Measurements from ENCODE around the gene ZNF33A. TPM values are rescaled to one million over a fixed set of nuclear protein-coding genes. Genes with fewer than 3 reads are reported as not detected.
A peak's percentile ranks its signal among the peaks of the same experiment; 100 is the strongest.

ZNF33A gene
- total and polyA plus RNA-seq, 4 donors: 6.7 to 25.7 (median 13.1) TPM

DNA sequence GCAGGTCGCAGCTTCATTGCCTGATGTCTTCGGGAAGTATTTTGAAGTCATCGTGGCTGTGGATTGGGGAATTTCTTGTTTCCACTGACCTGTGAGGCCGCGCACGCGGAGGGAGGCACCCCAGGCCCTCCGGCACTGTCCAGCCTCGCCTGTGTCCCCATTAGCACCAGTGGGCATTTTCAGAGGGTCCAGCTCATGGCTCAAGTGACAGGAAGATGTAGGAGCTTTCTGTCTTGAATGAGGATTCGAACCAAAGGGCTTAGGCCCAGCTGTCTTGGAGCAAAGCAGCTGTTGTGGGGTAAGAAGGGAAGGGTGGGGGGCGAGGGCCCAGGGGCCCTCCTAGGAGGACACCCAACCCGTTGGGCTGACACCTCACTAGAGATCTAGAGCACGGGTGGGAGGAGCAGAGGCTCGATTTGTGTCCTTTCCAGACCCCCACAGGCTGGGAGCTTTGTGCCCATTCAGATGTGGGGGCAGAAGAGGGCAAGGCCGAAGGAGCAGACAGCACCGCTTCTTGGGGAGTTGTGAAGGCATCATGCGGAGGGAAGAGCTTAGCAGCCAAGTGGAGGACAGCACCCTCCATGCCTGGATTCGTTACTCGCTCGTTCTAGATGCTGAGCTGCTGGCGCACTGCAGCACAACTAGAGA, 84.6 kb downstream of the ZNF33A start:
- Histone ChIP-seq H3K27ac (ENCODE audit: low read depth in 1 of 2, low read length in 2 of 2) (peak overlapping the region; percentile 86 to 94), H3K9me3 (ENCODE audit: control insufficient read depth in 4 of 4, low read length in 3 of 4) (no peaks in the 10 kb centered on the region)

DNA sequence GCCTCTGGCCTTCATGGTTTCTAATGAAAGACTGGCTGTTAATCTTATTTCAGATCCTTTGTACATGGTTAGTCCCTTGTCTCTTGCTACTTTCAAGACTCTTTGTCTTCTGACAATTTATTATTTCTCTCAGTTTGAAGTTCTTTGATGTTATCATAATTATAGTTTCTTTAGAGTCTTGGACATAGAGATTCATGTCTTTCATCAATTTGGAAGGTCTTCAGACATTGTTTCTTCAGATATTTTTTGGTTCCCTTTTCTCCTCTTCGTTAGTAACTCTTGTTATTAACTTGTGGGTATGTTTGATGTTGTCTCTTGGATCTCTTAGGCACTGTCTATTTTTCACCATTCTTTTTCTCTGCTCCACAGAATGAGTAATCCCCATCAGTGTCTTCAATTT, 92.4 kb downstream of the ZNF33A start:
- H3K9ac ChIP-seq (ENCODE audit: low read depth in 1 of 2, low read length in 2 of 2): no peak overlapping the region
- H3K4me1 ChIP-seq (ENCODE audit: control insufficient read depth in 4 of 4, insufficient read depth in 4 of 4, low read length in 3 of 4): no peaks in the 10 kb centered on the region
- peak overlapping the region in 2 of 3 donors; percentile 14 to 35 for H3K4me3 ChIP-seq (ENCODE audit: low read depth in 1 of 3, low read length in 3 of 3)
- no peak for DNase-seq (ENCODE audit: low spot score)
- no peaks in the 10 kb centered on the region for H3K27me3 ChIP-seq (ENCODE audit: control insufficient read depth in 4 of 4, insufficient read depth in 4 of 4, low read length in 3 of 4)
- 95% methylated on average over 1 of the region's 1 CpG for WGBS
- no peak overlapping the region for H3K27ac ChIP-seq (ENCODE audit: low read depth in 1 of 2, low read length in 2 of 2)
- peaks cover 9 to 60% (median 51%) of the 10 kb centered on the region in 4 donors for H3K36me3 ChIP-seq (ENCODE audit: control insufficient read depth in 4 of 4, insufficient read depth in 3 of 4, low read depth in 1 of 4, low read length in 3 of 4)
- TF ChIP-seq SP1 (IDR thresholded peaks at IDR 0.05) (no peak), EGR1 (IDR thresholded peaks at IDR 0.05; ENCODE audit: low read depth in 2 of 2) (no peak), NR2F2 (IDR thresholded peaks at IDR 0.05) (no peak)
- H3K9me3 ChIP-seq (ENCODE audit: control insufficient read depth in 4 of 4, low read length in 3 of 4): peaks cover 13 to 44% (median 15%) of the 10 kb centered on the region in 4 donors

More for the DNA sequence above, 84.6 kb downstream of the ZNF33A start:
- Histone ChIP-seq H3K4me3 (ENCODE audit: low read depth in 1 of 3, low read length in 3 of 3) (peak overlapping the region; percentile 76 to 96 (median 90)), H3K36me3 (ENCODE audit: control insufficient read depth in 4 of 4, insufficient read depth in 3 of 4, low read depth in 1 of 4, low read length in 3 of 4) (peaks cover 6 to 26% (median 19%) of the 10 kb centered on the region in 4 donors), H3K27me3 (ENCODE audit: control insufficient read depth in 4 of 4, insufficient read depth in 4 of 4, low read length in 3 of 4) (no peaks in the 10 kb centered on the region), H3K9ac (ENCODE audit: low read depth in 1 of 2, low read length in 2 of 2) (peak overlapping the region; percentile 73 to 95), H3K4me1 (ENCODE audit: control insufficient read depth in 4 of 4, insufficient read depth in 4 of 4, low read length in 3 of 4) (peaks cover 0 to 12% (median 8%) of the 10 kb centered on the region in 4 donors)
- TF ChIP-seq FOXA1 (IDR thresholded peaks at IDR 0.05) (no peak), TAF1 (conservative IDR thresholded peaks at IDR 0.05) (no peak)
- DNase-seq (ENCODE audit: low spot score): no peak
- 61% methylated on average over 21 of the region's 21 CpGs for WGBS

DNA sequence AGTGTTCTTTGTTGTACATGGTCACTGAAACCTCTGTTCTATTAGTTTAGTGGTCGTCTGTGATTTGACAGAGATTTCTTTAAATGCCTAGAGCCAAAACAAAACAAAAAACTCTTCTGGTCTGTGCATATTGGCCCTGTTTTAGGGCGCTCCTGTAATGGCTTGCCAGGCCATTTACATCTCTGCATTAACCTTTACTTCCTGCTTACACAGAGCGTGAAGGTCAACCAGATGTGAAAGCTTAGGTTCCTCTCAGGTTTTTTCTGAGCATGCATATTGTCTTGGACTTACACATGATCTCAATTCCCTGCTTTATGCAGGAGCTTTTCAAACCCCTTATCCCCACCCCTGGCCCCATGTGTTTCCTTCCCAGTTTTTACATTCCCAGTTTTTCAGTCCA, 93.3 kb downstream of the ZNF33A start:
- Histone ChIP-seq H3K9ac (ENCODE audit: low read depth in 1 of 2, low read length in 2 of 2) (no peak overlapping the region), H3K36me3 (ENCODE audit: control insufficient read depth in 4 of 4, insufficient read depth in 3 of 4, low read depth in 1 of 4, low read length in 3 of 4) (peaks cover 9 to 57% (median 44%) of the 10 kb centered on the region in 4 donors), H3K27me3 (ENCODE audit: control insufficient read depth in 4 of 4, insufficient read depth in 4 of 4, low read length in 3 of 4) (no peaks in the 10 kb centered on the region), H3K4me3 (ENCODE audit: low read depth in 1 of 3, low read length in 3 of 3) (peak overlapping the region in 2 of 3 donors; percentile 29 to 35), H3K9me3 (ENCODE audit: control insufficient read depth in 4 of 4, low read length in 3 of 4) (peaks cover 13 to 44% (median 16%) of the 10 kb centered on the region in 4 donors), H3K27ac (ENCODE audit: low read depth in 1 of 2, low read length in 2 of 2) (no peak overlapping the region), H3K4me1 (ENCODE audit: control insufficient read depth in 4 of 4, insufficient read depth in 4 of 4, low read length in 3 of 4) (no peaks in the 10 kb centered on the region)
- TF ChIP-seq TAF1 (conservative IDR thresholded peaks at IDR 0.05): no peak
- TF ChIP-seq, protein P1, sequence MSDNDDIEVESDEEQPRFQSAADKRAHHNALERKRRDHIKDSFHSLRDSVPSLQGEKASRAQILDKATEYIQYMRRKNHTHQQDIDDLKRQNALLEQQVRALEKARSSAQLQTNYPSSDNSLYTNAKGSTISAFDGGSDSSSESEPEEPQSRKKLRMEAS (IDR thresholded peaks at IDR 0.05): no peak
- TF ChIP-seq, protein P2, sequence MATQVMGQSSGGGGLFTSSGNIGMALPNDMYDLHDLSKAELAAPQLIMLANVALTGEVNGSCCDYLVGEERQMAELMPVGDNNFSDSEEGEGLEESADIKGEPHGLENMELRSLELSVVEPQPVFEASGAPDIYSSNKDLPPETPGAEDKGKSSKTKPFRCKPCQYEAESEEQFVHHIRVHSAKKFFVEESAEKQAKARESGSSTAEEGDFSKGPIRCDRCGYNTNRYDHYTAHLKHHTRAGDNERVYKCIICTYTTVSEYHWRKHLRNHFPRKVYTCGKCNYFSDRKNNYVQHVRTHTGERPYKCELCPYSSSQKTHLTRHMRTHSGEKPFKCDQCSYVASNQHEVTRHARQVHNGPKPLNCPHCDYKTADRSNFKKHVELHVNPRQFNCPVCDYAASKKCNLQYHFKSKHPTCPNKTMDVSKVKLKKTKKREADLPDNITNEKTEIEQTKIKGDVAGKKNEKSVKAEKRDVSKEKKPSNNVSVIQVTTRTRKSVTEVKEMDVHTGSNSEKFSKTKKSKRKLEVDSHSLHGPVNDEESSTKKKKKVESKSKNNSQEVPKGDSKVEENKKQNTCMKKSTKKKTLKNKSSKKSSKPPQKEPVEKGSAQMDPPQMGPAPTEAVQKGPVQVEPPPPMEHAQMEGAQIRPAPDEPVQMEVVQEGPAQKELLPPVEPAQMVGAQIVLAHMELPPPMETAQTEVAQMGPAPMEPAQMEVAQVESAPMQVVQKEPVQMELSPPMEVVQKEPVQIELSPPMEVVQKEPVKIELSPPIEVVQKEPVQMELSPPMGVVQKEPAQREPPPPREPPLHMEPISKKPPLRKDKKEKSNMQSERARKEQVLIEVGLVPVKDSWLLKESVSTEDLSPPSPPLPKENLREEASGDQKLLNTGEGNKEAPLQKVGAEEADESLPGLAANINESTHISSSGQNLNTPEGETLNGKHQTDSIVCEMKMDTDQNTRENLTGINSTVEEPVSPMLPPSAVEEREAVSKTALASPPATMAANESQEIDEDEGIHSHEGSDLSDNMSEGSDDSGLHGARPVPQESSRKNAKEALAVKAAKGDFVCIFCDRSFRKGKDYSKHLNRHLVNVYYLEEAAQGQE (IDR thresholded peaks at IDR 0.05): no peak
- no peak for TF ChIP-seq HNF4G (IDR thresholded peaks at IDR 0.05)
- TF ChIP-seq SP1 (IDR thresholded peaks at IDR 0.05): no peak
- TF ChIP-seq FOXA2 (IDR thresholded peaks at IDR 0.05): no peak
- TF ChIP-seq, protein P3, sequence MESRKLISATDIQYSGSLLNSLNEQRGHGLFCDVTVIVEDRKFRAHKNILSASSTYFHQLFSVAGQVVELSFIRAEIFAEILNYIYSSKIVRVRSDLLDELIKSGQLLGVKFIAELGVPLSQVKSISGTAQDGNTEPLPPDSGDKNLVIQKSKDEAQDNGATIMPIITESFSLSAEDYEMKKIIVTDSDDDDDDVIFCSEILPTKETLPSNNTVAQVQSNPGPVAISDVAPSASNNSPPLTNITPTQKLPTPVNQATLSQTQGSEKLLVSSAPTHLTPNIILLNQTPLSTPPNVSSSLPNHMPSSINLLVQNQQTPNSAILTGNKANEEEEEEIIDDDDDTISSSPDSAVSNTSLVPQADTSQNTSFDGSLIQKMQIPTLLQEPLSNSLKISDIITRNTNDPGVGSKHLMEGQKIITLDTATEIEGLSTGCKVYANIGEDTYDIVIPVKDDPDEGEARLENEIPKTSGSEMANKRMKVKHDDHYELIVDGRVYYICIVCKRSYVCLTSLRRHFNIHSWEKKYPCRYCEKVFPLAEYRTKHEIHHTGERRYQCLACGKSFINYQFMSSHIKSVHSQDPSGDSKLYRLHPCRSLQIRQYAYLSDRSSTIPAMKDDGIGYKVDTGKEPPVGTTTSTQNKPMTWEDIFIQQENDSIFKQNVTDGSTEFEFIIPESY (IDR thresholded peaks at IDR 0.05): no peak
- no peak for TF ChIP-seq FOXA1 (IDR thresholded peaks at IDR 0.05)
- TF ChIP-seq JUND (IDR thresholded peaks at IDR 0.05): no peak
- TF ChIP-seq, protein P4, sequence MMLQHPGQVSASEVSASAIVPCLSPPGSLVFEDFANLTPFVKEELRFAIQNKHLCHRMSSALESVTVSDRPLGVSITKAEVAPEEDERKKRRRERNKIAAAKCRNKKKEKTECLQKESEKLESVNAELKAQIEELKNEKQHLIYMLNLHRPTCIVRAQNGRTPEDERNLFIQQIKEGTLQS (IDR thresholded peaks at IDR 0.05): no peak
- no peak for TF ChIP-seq EGR1 (IDR thresholded peaks at IDR 0.05; ENCODE audit: low read depth in 2 of 2)
- no peak for TF ChIP-seq HNF4A (conservative IDR thresholded peaks at IDR 0.05)
- TF ChIP-seq RAD21 (IDR thresholded peaks at IDR 0.05): no peak
- no peak for TF ChIP-seq RXRA (IDR thresholded peaks at IDR 0.05)
- TF ChIP-seq YY1 (IDR thresholded peaks at IDR 0.05): no peak
- no peak for TF ChIP-seq GABPA (IDR thresholded peaks at IDR 0.05 in 1 of 2, conservative IDR thresholded peaks at IDR 0.05 in 1 of 2)
- no peak for TF ChIP-seq NR2F2 (IDR thresholded peaks at IDR 0.05)
- TF ChIP-seq, protein P5, sequence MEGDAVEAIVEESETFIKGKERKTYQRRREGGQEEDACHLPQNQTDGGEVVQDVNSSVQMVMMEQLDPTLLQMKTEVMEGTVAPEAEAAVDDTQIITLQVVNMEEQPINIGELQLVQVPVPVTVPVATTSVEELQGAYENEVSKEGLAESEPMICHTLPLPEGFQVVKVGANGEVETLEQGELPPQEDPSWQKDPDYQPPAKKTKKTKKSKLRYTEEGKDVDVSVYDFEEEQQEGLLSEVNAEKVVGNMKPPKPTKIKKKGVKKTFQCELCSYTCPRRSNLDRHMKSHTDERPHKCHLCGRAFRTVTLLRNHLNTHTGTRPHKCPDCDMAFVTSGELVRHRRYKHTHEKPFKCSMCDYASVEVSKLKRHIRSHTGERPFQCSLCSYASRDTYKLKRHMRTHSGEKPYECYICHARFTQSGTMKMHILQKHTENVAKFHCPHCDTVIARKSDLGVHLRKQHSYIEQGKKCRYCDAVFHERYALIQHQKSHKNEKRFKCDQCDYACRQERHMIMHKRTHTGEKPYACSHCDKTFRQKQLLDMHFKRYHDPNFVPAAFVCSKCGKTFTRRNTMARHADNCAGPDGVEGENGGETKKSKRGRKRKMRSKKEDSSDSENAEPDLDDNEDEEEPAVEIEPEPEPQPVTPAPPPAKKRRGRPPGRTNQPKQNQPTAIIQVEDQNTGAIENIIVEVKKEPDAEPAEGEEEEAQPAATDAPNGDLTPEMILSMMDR (IDR thresholded peaks at IDR 0.05; ENCODE audit: low read depth, low read length, missing input control): no peak
- no peak for DNase-seq (ENCODE audit: low spot score)
- WGBS: 98% methylated on average over 3 of the region's 3 CpGs
